Epithelial cell of esophagus (primary cell): ENCODE measurements around the gene SULT2B1.
"Not testable (repeated sequence)": the region's sequence is repeated elsewhere in the genome, so short reads cannot be mapped to it uniquely, and the experiment has no call there.

Experiments
- DNase-seq: peaks from one replicate; pipeline ENCODE4 v3.0.0; 2010; ENCODE audit warnings: low read depth
- H3K4me3 ChIP-seq: 2 replicates; pipeline ENCODE4 v1.5.1; 2011; ENCODE audit warnings: mild to moderate bottlenecking, low read length, control low read depth
- TF ChIP-seq, protein P1 (sequence below): IDR thresholded peaks from 2 replicates; pipeline ENCODE4 v1.5.1; 2011; ENCODE audit warnings: low read depth, mild to moderate bottlenecking, low read length, control low read depth, inconsistent platforms; ENCODE audit not compliant: insufficient read depth; ENCODE audit errors: missing control alignments

Gene SULT2B1

GRCh38 chr19:48530770-48531169, 21.2 kb upstream of the SULT2B1 start:
- no peak for DNase-seq
- TF ChIP-seq, protein P1, sequence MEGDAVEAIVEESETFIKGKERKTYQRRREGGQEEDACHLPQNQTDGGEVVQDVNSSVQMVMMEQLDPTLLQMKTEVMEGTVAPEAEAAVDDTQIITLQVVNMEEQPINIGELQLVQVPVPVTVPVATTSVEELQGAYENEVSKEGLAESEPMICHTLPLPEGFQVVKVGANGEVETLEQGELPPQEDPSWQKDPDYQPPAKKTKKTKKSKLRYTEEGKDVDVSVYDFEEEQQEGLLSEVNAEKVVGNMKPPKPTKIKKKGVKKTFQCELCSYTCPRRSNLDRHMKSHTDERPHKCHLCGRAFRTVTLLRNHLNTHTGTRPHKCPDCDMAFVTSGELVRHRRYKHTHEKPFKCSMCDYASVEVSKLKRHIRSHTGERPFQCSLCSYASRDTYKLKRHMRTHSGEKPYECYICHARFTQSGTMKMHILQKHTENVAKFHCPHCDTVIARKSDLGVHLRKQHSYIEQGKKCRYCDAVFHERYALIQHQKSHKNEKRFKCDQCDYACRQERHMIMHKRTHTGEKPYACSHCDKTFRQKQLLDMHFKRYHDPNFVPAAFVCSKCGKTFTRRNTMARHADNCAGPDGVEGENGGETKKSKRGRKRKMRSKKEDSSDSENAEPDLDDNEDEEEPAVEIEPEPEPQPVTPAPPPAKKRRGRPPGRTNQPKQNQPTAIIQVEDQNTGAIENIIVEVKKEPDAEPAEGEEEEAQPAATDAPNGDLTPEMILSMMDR = no peak
- no peak overlapping the region for H3K4me3 ChIP-seq

DNA sequence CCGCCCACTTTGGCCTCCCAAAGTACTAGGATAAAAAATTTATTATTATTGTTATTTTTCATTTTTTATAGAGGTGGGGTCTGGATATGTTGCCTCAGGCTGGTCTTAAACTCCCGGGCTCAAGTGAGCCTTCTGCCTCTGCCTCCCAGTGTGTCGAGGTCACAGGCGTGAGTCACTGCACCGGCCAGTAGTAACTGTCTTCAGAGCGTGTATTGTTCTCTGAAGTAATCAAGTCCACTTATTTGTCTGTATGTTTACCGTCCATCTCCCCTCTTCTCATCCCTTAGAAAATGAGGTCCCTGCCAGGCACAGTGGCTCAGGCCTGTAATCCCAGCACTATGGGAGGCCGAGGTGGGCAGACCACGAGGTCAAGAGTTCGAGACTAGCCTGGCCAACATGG, 18.2 kb upstream of the SULT2B1 start:
- H3K4me3 ChIP-seq = no peak overlapping the region
- TF ChIP-seq, protein P1 = no peak
- no peak for DNase-seq

- TF ChIP-seq, protein P1 = no peak
- H3K4me3 ChIP-seq = no peak overlapping the region
- DNase-seq = no peak
These were observed 14.4 kb upstream of the SULT2B1 start for GRCh38 chr19:48537541-48537940.

GRCh38 chr19:48538057-48538456, 13.9 kb upstream of the SULT2B1 start:
- DNase-seq, H3K4me3 ChIP-seq: not testable (repeated sequence)

DNA sequence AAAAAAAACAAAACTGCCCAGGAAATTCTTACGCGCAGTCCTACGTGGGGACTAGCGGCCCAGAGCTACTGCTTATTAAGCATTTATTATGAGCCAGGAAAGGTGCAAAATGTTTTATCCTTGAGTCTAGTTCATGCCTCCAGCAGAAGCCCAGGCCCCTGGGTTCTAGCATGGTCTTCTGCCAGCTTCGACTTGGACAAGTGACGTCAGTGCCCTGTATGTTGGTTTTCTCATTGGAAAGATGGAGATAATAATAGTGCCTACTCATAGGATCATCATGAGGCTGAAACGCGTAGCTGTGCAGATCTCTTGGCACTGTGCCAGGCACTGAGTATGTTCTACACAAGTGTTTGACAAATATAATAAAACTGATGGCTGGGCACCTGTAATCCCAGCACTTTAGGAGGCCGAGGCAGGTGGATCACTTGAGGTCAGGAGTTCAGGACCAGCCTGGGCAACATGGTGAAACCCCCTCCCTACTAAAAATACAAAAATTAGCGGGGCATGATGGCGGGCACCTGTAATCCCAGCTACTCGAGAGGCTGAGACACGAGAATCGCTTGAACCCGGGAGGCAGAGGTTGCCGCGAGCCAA, 12.4 kb upstream of the SULT2B1 start:
- TF ChIP-seq, protein P1 = no peak

GRCh38 chr19:48540110-48540509, 11.9 kb upstream of the SULT2B1 start:
- no peak overlapping the region for H3K4me3 ChIP-seq
- DNase-seq = no peak

More for the DNA sequence above, 12.4 kb upstream of the SULT2B1 start:
- DNase-seq = peak; percentile 82
- no peak overlapping the region for H3K4me3 ChIP-seq

DNA sequence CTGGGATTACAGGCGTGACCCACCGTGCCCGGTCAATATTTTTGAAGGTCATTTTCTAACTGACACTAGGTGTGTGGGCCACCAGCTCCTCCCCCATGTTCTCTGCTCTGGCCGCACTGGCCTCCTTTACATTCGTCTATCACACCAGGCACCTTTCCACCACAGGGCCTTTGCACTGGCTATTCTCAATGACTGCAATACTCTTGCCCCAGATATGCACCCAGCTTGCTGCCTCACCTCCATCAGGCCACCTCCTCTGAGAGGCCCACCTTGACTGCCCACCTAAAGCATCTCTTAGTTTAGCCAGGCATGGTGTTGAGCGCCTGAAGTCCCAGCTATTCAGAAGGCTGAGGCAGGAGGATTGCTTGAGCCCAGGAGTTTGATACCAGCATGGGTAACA, 10.2 kb upstream of the SULT2B1 start:
- no peak for DNase-seq
- TF ChIP-seq, protein P1 = no peak
- H3K4me3 ChIP-seq = no peak overlapping the region

More at GRCh38 chr19:48540110-48540509, 11.9 kb upstream of the SULT2B1 start:
- TF ChIP-seq, protein P1 = no peak
